GM10266 (cell line): ENCODE measurements around the gene DNAH17.

ENCODE experiments used
- DNase-seq: peaks from one replicate; pipeline ENCODE4 v3.0.0; 2012; ENCODE audit errors: extremely low spot score
- TF ChIP-seq, protein P1 (sequence below): IDR thresholded peaks from 2 replicates; pipeline ENCODE4 v1.5.1; 2012; ENCODE audit warnings: mild to moderate bottlenecking, low read depth; ENCODE audit not compliant: control insufficient read depth, insufficient read depth; ENCODE audit errors: missing control alignments

The DNAH17 gene

DNA sequence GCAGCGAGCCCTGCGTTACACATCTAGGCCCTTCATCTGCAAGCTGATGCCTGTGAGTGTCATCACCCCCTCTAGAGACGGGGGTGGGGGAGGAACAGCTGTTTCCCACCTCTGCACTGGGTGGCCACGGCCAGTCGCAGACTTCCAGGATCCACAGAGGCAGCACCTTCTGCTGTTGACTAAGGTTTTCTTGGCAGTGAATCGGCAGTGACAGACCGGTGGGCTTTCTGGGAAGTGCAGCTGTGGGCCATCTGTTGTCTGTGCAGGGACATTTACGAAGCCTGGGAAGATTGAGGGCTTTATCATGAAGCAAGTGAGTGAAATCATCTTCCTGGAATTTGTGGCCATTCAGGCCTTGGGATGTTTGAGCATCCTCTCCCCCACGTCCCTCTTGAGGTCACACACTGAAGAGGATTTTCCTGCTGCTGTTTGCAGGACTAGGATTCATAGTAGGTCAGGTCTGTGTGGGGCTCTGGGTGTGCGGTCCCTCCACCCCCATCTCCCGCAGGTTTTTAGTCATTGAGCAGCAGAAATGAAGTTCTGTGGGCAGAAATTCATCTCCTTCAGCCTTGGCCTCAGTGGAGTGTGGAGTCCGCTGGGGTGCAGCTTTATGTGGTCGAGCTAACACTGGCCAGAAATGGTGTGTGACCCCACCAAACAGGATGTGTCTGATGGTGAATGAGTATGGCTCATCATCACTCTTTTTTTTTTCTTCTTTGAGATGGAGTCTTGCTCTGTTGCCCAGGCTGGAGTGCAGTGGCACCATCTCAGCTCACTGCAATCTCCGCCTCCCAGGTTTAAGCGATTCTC, 186.8 kb downstream of the DNAH17 start:
- DNase-seq: no peak
- TF ChIP-seq, protein P1, sequence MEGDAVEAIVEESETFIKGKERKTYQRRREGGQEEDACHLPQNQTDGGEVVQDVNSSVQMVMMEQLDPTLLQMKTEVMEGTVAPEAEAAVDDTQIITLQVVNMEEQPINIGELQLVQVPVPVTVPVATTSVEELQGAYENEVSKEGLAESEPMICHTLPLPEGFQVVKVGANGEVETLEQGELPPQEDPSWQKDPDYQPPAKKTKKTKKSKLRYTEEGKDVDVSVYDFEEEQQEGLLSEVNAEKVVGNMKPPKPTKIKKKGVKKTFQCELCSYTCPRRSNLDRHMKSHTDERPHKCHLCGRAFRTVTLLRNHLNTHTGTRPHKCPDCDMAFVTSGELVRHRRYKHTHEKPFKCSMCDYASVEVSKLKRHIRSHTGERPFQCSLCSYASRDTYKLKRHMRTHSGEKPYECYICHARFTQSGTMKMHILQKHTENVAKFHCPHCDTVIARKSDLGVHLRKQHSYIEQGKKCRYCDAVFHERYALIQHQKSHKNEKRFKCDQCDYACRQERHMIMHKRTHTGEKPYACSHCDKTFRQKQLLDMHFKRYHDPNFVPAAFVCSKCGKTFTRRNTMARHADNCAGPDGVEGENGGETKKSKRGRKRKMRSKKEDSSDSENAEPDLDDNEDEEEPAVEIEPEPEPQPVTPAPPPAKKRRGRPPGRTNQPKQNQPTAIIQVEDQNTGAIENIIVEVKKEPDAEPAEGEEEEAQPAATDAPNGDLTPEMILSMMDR: no peak

DNA sequence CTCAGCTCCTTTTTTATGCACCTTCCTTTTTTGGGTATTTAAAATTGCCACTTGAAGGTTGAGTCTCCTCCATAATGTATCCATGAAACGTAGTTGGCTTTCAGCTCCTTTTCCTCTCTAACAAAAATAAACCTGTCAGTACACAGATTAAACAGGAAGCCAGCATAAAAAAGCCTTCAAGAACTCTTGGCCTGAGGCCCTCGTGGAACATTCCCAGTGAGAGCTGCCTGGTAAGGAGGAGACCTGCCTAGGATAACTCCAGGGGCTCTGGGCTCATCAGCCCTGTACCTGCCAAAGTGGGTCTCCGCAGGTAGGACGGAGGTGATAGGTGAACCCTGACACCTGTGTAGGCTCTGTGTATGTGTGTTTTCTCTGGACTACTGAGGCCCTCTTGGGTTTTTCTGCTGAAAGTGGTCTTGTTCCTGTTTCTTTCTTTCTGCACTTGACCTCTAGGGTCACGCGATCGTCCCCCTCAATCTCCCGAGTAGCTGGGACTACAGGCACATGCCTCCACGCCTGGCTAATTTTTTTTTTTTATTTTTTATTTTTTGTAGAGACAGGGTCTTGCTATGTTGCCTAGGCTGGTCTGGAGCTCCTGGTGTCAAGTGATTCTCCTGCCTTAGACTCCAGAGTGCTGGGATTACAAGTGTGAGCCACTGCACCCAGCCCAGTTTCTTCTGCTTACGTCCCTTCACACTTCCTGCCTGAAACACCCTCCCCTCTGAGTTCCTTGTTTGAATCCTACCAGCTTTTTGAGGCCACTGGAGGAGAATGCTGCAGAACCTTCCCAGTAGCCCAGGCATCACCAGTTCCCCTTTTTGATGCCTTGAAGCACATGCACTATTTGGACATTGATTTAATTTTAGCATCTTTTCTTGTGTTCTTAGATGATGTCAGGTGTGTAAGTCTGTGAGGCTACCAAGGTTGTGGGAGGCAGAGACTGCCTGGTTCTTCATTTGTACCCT, 188.9 kb downstream of the DNAH17 start:
- TF ChIP-seq, protein P1: no peak
- DNase-seq: peak; percentile 61

DNA sequence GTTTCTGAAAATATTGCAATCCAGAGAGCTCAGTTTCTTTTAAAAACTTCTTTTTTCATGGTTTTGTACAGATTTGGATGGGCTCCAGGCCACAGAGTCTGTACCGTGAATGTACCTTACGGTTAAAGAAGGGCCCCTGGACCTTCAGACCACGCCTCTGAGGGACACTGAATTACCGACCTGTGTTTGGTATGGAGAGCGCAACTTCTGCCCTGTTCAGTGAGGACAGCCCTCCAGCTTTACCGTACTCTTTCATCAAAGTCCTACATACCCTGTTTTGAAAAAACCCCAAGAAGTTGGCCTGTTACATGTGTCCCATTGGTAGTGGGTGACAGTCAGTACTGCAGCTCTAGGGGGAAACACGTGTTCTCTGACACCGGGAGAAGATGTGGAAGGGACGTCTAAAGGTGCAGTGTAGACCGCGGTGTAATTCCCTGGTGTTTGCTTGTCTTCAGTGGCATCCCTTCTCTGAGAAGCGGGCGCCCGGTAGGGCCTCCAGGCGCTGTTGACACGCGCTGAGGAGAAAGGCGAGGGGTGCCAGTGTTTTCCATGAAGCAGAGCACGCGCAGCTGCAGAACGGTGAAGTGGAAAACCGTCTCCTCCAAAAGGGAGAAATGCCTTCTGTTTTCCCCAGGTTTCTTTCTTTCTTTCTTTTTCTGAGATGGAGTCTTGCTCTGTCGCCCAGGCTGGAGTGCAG, 192.6 kb downstream of the DNAH17 start:
- TF ChIP-seq, protein P1: no peak
- DNase-seq: no peak

DNA sequence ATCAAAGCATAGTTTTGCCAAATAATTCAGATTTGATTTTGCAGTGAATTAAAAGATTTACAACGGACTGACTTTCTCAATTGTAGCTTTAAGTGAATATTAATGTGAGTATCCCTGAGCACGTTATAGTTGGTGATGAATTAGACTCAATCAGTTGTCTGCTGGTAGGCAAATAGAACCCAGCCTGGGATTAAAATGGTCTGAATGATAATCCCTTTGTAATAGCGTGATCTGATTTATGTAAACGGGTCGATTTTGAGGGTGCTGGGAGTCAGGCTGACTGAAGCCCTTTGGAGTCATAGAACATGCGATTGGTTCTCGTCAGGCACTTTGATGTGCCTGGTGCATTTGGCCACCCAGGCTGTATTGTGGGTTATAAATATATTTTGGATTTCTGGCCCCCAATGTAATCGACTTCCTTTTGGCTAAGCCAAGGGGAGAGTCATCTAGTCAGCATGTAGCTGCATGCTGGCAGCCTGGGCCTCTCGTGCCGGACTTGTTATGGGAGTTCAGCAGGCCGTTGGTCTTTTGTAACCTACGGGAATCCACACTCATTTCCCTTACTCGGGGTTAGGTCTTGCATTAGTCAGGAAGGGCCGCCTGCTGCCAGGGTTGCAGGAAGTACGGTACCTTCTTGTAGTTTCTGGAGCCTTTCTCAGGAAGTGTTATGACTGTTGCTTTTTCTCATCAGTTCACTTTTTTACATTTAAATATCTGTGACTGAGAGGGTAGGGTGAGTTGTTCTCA, 193.3 kb downstream of the DNAH17 start:
- TF ChIP-seq, protein P1: no peak
- DNase-seq: peak; percentile 70

DNA sequence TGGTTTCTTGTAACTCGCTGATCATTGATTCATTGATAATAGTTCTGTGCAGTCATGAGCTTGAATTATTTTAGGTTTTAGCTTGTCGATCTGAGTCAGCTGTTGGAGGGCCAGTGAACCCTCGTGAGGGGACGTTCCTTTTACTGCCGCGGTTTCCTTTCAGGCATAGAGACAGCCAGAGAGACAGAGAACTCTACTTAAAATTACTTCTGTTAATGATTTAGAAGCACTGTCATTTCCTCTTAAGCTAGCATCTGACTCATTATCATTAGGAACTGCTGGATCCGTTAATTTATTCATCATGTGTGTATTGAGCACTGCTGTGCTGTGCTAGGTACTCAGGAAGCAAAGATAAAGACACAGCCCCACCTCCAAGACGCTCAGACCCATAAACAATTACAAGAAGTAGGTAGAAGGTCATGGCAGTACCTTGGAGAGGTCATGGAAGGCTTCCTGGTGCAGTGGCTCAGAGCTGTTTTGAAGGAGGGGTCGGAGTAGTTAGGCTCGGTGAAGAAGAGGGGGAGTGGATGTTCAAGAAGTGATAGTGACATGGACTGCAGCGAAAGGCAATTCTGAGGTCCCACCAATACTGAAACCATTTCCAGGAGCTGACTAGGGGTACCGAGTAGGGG, 195.5 kb downstream of the DNAH17 start:
- TF ChIP-seq, protein P1: no peak
- no peak for DNase-seq

DNA sequence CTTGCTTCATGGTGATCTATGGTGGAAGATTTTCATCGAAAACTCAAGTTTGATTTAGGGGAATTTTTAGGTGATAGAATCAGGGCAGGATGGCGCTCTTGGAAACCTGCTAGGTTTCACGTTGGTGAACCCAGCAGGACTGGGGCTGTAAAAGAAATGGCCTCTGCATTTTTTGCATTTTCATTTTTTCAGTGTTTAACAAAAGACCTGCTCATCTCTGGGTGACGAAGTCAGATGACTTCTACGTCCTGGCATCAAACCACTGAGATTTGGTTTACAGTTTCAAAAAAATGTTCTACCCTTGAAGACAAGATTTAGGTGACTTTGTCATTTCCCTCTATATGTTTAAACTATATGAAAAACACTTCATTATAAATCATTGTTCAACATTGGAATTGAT, 196.8 kb downstream of the DNAH17 start:
- TF ChIP-seq, protein P1: no peak
- no peak for DNase-seq
